ENCODE data around the gene RPL26. TPM values are rescaled to one million over a fixed set of nuclear protein-coding genes. Genes with fewer than 3 reads are reported as not detected.
"Not testable (repeated sequence)": the region's sequence is repeated elsewhere in the genome, so short reads cannot be mapped to it uniquely, and the experiment has no call there.

The RPL26 gene
- total and polyA plus RNA-seq, 5 donors = 912 to 2,058 (median 1,093) TPM

- WGBS = 28% methylated on average over 2 of the region's 2 CpGs
- peaks cover 5% of the 10 kb centered on the region for H3K4me1 ChIP-seq (ENCODE audit: control insufficient read depth, insufficient read depth, low read length)
- peak overlapping the region; percentile 48 for H3K27ac ChIP-seq (ENCODE audit: low read length)
- intact Hi-C loops (cut with DNase I) = loop anchor here in 1 of 4 donors (10.0 kb wide), 1 partner anchor 51 kb away; the partner anchor contains the start of gene ARHGEF15
- no peak overlapping the region for H3K4me3 ChIP-seq (ENCODE audit: low read length)
- no peaks in the 10 kb centered on the region for H3K9me3 ChIP-seq (ENCODE audit: control insufficient read depth, low read length)
- no peak for DNase-seq
- no peaks in the 10 kb centered on the region for H3K27me3 ChIP-seq (ENCODE audit: control insufficient read depth, insufficient read depth)
- ATAC-seq = peak; percentile 37 to 65
These were observed 16.8 kb downstream of the RPL26 start for GRCh38 chr17:8366231-8366630.

GRCh38 chr17:8365143-8365542 is 17.9 kb downstream of the RPL26 start:
- no peak overlapping the region for H3K4me3 ChIP-seq (ENCODE audit: low read length)
- peak in 1 of 2 donors; percentile 56 for ATAC-seq
- H3K4me1 ChIP-seq (ENCODE audit: control insufficient read depth, insufficient read depth, low read length) = peaks cover 5% of the 10 kb centered on the region
- no peak for DNase-seq
- no peaks in the 10 kb centered on the region for H3K27me3 ChIP-seq (ENCODE audit: control insufficient read depth, insufficient read depth)
- peak overlapping the region; percentile 54 for H3K27ac ChIP-seq (ENCODE audit: low read length)
- intact Hi-C loops (cut with DNase I) = loop anchor here in 1 of 4 donors (10.0 kb wide), 1 partner anchor 50 kb away; the partner anchor contains the start of gene ARHGEF15
- no peaks in the 10 kb centered on the region for H3K9me3 ChIP-seq (ENCODE audit: control insufficient read depth, low read length)
- 58% methylated on average over 1 of the region's 1 CpG for WGBS

GRCh38 chr17:8362651-8363332 is 20.2 kb downstream of the RPL26 start:
- WGBS = 88% methylated on average over 4 of the region's 4 CpGs
- peaks cover 11% of the 10 kb centered on the region for H3K4me1 ChIP-seq (ENCODE audit: control insufficient read depth, insufficient read depth, low read length)
- H3K4me3 ChIP-seq (ENCODE audit: low read length) = no peak overlapping the region
- DNase-seq = no peak
- no peak for ATAC-seq
- H3K9me3 ChIP-seq (ENCODE audit: control insufficient read depth, low read length) = no peaks in the 10 kb centered on the region
- intact Hi-C loops (cut with DNase I) = loop anchor here in 1 of 4 donors (10.0 kb wide), 1 partner anchor 48 kb away; the partner anchor contains the start of gene ARHGEF15
- no peaks in the 10 kb centered on the region for H3K27me3 ChIP-seq (ENCODE audit: control insufficient read depth, insufficient read depth)
- no peak overlapping the region for H3K27ac ChIP-seq (ENCODE audit: low read length)

- Histone ChIP-seq H3K4me1 (ENCODE audit: control insufficient read depth, insufficient read depth, low read length) (peaks cover 9% of the 10 kb centered on the region), H3K27me3 (ENCODE audit: control insufficient read depth, insufficient read depth) (no peaks in the 10 kb centered on the region), H3K27ac (ENCODE audit: low read length) (peak overlapping the region; percentile 26), H3K4me3 (ENCODE audit: low read length) (no peak overlapping the region), H3K9me3 (ENCODE audit: control insufficient read depth, low read length) (no peaks in the 10 kb centered on the region)
- DNase-seq = no peak
- 49% methylated on average over 3 of the region's 3 CpGs for WGBS
- ATAC-seq = no peak
- intact Hi-C loops (cut with DNase I) = loop anchor here in 1 of 4 donors (10.0 kb wide), 1 partner anchor 46 kb away; the partner anchor contains the start of gene ARHGEF15
These were observed 22.2 kb downstream of the RPL26 start for GRCh38 chr17:8360751-8361150.

GRCh38 chr17:8360260-8360659 is 22.7 kb downstream of the RPL26 start:
- Histone ChIP-seq H3K4me1 (ENCODE audit: control insufficient read depth, insufficient read depth, low read length) (peaks cover 7% of the 10 kb centered on the region), H3K9me3 (ENCODE audit: control insufficient read depth, low read length) (no peaks in the 10 kb centered on the region), H3K27ac (ENCODE audit: low read length) (no peak overlapping the region), H3K4me3 (ENCODE audit: low read length) (no peak overlapping the region), H3K27me3 (ENCODE audit: control insufficient read depth, insufficient read depth) (no peaks in the 10 kb centered on the region)
- WGBS = 45% methylated on average over 3 of the region's 3 CpGs
- DNase-seq (no peak), ATAC-seq (peak in 1 of 2 donors; percentile 28)
- intact Hi-C loops (cut with DNase I) = loop anchor here in 1 of 4 donors (10.0 kb wide), 1 partner anchor 45 kb away; the partner anchor contains the start of gene ARHGEF15

GRCh38 chr17:8359769-8360168 is 23.2 kb downstream of the RPL26 start:
- intact Hi-C loops (cut with DNase I) = loop anchor here in 1 of 4 donors (10.0 kb wide), 1 partner anchor 45 kb away; the partner anchor contains the start of gene ARHGEF15
- H3K9me3 ChIP-seq (ENCODE audit: control insufficient read depth, low read length) = no peaks in the 10 kb centered on the region
- ATAC-seq (peak; percentile 19 to 78), DNase-seq (no peak)
- H3K27ac ChIP-seq (ENCODE audit: low read length) = peak overlapping the region; percentile 80
- no peak overlapping the region for H3K4me3 ChIP-seq (ENCODE audit: low read length)
- peaks cover 7% of the 10 kb centered on the region for H3K4me1 ChIP-seq (ENCODE audit: control insufficient read depth, insufficient read depth, low read length)
- H3K27me3 ChIP-seq (ENCODE audit: control insufficient read depth, insufficient read depth) = no peaks in the 10 kb centered on the region
- WGBS = 53% methylated on average over 5 of the region's 5 CpGs

- DNase-seq = no peak
- Histone ChIP-seq H3K4me1 (ENCODE audit: control insufficient read depth, insufficient read depth, low read length) (peaks cover 7% of the 10 kb centered on the region), H3K27me3 (ENCODE audit: control insufficient read depth, insufficient read depth) (no peaks in the 10 kb centered on the region), H3K9me3 (ENCODE audit: control insufficient read depth, low read length) (no peaks in the 10 kb centered on the region), H3K27ac (ENCODE audit: low read length) (no peak overlapping the region), H3K4me3 (ENCODE audit: low read length) (no peak overlapping the region)
- no peak for ATAC-seq
- intact Hi-C loops (cut with DNase I) = no loop called here
- WGBS = 90% methylated on average over 3 of the region's 3 CpGs
These were observed 25.1 kb downstream of the RPL26 start for GRCh38 chr17:8357910-8358309.

- WGBS = 58% methylated on average over 8 of the region's 8 CpGs
These were observed 28.8 kb downstream of the RPL26 start for GRCh38 chr17:8354236-8354635.

GRCh38 chr17:8353736-8354135 is 29.3 kb downstream of the RPL26 start:
- DNase-seq (no peak), ATAC-seq (no peak)
- no peaks in the 10 kb centered on the region for H3K4me1 ChIP-seq (ENCODE audit: control insufficient read depth, insufficient read depth, low read length)
- H3K27me3 ChIP-seq (ENCODE audit: control insufficient read depth, insufficient read depth) = no peaks in the 10 kb centered on the region
- WGBS = 72% methylated on average over 7 of the region's 7 CpGs
- no peak overlapping the region for H3K4me3 ChIP-seq (ENCODE audit: low read length)
- no peak overlapping the region for H3K27ac ChIP-seq (ENCODE audit: low read length)
- H3K9me3 ChIP-seq (ENCODE audit: control insufficient read depth, low read length) = no peaks in the 10 kb centered on the region
- intact Hi-C loops (cut with DNase I) = no loop called here

More at GRCh38 chr17:8354236-8354635, 28.8 kb downstream of the RPL26 start:
- intact Hi-C loops (cut with DNase I) = no loop called here
- Histone ChIP-seq H3K27me3 (ENCODE audit: control insufficient read depth, insufficient read depth) (no peaks in the 10 kb centered on the region), H3K4me3 (ENCODE audit: low read length) (no peak overlapping the region), H3K27ac (ENCODE audit: low read length) (no peak overlapping the region), H3K4me1 (ENCODE audit: control insufficient read depth, insufficient read depth, low read length) (peaks cover 2% of the 10 kb centered on the region), H3K9me3 (ENCODE audit: control insufficient read depth, low read length) (no peaks in the 10 kb centered on the region)
- DNase-seq (no peak), ATAC-seq (no peak)

GRCh38 chr17:8350339-8350738 is 32.7 kb downstream of the RPL26 start:
- no peak for ATAC-seq
- no peaks in the 10 kb centered on the region for H3K4me1 ChIP-seq (ENCODE audit: control insufficient read depth, insufficient read depth, low read length)
- no peak for DNase-seq
- H3K4me3 ChIP-seq (ENCODE audit: low read length) = no peak overlapping the region
- H3K27ac ChIP-seq (ENCODE audit: low read length) = no peak overlapping the region
- WGBS = 78% methylated on average over 7 of the region's 7 CpGs
- intact Hi-C loops (cut with DNase I) = no loop called here
- H3K27me3 ChIP-seq (ENCODE audit: control insufficient read depth, insufficient read depth) = no peaks in the 10 kb centered on the region
- no peaks in the 10 kb centered on the region for H3K9me3 ChIP-seq (ENCODE audit: control insufficient read depth, low read length)

GRCh38 chr17:8347001-8347400 is 36.0 kb downstream of the RPL26 start:
- 52% methylated on average over 25 of the region's 25 CpGs for WGBS
- intact Hi-C loops (cut with DNase I); H3K9me3 ChIP-seq (ENCODE audit: control insufficient read depth, low read length); ATAC-seq; H3K27me3 ChIP-seq (ENCODE audit: control insufficient read depth, insufficient read depth); H3K4me1 ChIP-seq (ENCODE audit: control insufficient read depth, insufficient read depth, low read length); DNase-seq; H3K27ac ChIP-seq (ENCODE audit: low read length); H3K4me3 ChIP-seq (ENCODE audit: low read length): not testable (repeated sequence)

Measured in right cardiac atrium (tissue), 5 donors.